Heart right ventricle (tissue), 16 donors: ENCODE measurements around the gene PAX5. TPM values are rescaled to one million over a fixed set of nuclear protein-coding genes. Genes with fewer than 3 reads are reported as not detected.

Experiments
- ATAC-seq, 8 donors: fragments of 200-7000 bp; cut with Tn5 transposase; one replicate each; pipeline ENCODE4 v1.9.1; 2020; ENCODE audit warnings: mild to moderate bottlenecking in 8 of 8, moderate library complexity in 8 of 8, moderate number of reproducible peaks in 1 of 8
- DNase-seq, 2 donors: peaks; one replicate each; pipeline ENCODE4 v3.0.0-alpha.2; 2020
- H3K27ac ChIP-seq, 10 donors: fragments of 200-600 bp; sonication (generic) in 2 of 10; one replicate each; pipeline versions ENCODE4 v1.5.0 to v1.8.0; 2020 to 2022; ENCODE audit warnings: mild to moderate bottlenecking in 3 of 10
- H3K27me3 ChIP-seq, 7 donors: fragments of 200-600 bp; one replicate each; pipeline ENCODE4 v1.8.0; 2021 to 2022; ENCODE audit warnings: mild to moderate bottlenecking in 2 of 7
- H3K36me3 ChIP-seq, 9 donors: fragments of 200-600 bp; sonication (generic) in 1 of 9; one replicate each; pipeline versions ENCODE4 v1.5.0 to v1.8.0; 2020 to 2022; ENCODE audit warnings: mild to moderate bottlenecking in 2 of 9
- H3K4me1 ChIP-seq, 9 donors: fragments of 200-600 bp; sonication (generic) in 1 of 9; one replicate each; pipeline versions ENCODE4 v1.5.0 to v1.8.0; 2020 to 2022; ENCODE audit warnings: mild to moderate bottlenecking in 4 of 9
- H3K4me3 ChIP-seq, 10 donors: fragments of 200-600 bp; sonication (generic) in 2 of 10; one replicate each; pipeline versions ENCODE4 v1.5.0 to v1.8.0; 2020 to 2022; ENCODE audit warnings: mild to moderate bottlenecking in 7 of 10, moderate library complexity in 2 of 10
- H3K9me3 ChIP-seq, 11 donors: fragments of 200-600 bp in 10 of 11; sonication (generic) in 2 of 11; one replicate each; pipeline versions ENCODE4 v1.5.0 to v1.8.0; 2013 to 2022; ENCODE audit warnings: mild to moderate bottlenecking in 2 of 11, control low read depth in 1 of 11, moderate library complexity in 1 of 11
- WGBS, 2 donors: extraction: QIAGEN DNeasy Blood & Tissue Kit; methylation state at CpG; one replicate each; pipeline ENCODE4 v1.1.7; 2013; ENCODE audit warnings: inconsistent platforms in 1 of 2; 5-methylcytosine and 5-hydroxymethylcytosine counted together
- intact Hi-C, 10 donors: fragments of 100-400 bp; cut with DNase I; formaldehyde crosslinking; loops; one replicate each; pipeline versions ENCODE4 v1.11.1 to v1.14.2; 2022
- polyA plus RNA-seq, 2 donors: library from polyadenylated mRNA; stranded (reverse); fragments of 200-250 nt; gene quantifications; one replicate each; pipeline ENCODE4 v1.2.3, GENCODE V29; 2013
- total RNA-seq, 10 donors: library from RNA; stranded (reverse); fragmentation: NEBNext Ultra II Directional in 3 of 10; extraction: Animal tissue kit (Norgen Biotek cat#: 25700) in 3 of 10; gene quantifications; one replicate each; pipeline versions ENCODE4 v1.2.1 to v1.2.4, GENCODE V29; 2021 to 2023
- TF ChIP-seq, protein P1 (sequence below), 9 donors: fragments of 200-600 bp; sonication (generic) in 2 of 9; IDR thresholded peaks; one replicate each; pipeline versions ENCODE4 v1.5.0 to v1.8.0; 2021 to 2022; ENCODE audit warnings: antibody characterized with exemption in 9 of 9, mild to moderate bottlenecking in 5 of 9, moderate library complexity in 1 of 9
- donor health status: Arrhythmogenic right ventricular cardiomyopathy.
- donor health status: ischemic (EF 13 %, LVEDD 7.1; RV severe dilation, severe dysfunction).
- donor health status: healthy with polysubstance abuse.
- donor health status: DM: no; HTN: yes; CAD: no.
- donor health status: DM: no; HTN: no; CAD: no.
- donor health status: ischemic (EF 25% LVEDD 6.9; RV normal size, moderate dysfunction).
- donor health status: ischemic (EF 25% LVEDD 5.7; RV mildly dilated, moderate dysfunction).
- donor health status: healthy.
- donor health status: DM: yes; HTN: yes; CAD: no.
- donor health status: Ischemic cardiomyopathy.
- donor health status: ischemic (EF 35%, LVEDD 5.7; RV mildly dilated, moderate dysfunction).
- donor health status: nonischemic (EF 11% LVEDD 7.7; RV severe dilation, severe dysfunction).
- donor health status: DM: yes; HTN: yes; CAD: no.
- donor health status: PGD.
- donor health status: ischemic (EF 29% LVEDD 5.4; RV normal size, mild dysfunction).
- donor health status: nonischemic (EF 23%, LVEDD 6.1; RV moderate dilation, normal function).

The PAX5 gene
- total and polyA plus RNA-seq, 12 donors = under 0.01 to 0.09 TPM; not detected in 10

DNA sequence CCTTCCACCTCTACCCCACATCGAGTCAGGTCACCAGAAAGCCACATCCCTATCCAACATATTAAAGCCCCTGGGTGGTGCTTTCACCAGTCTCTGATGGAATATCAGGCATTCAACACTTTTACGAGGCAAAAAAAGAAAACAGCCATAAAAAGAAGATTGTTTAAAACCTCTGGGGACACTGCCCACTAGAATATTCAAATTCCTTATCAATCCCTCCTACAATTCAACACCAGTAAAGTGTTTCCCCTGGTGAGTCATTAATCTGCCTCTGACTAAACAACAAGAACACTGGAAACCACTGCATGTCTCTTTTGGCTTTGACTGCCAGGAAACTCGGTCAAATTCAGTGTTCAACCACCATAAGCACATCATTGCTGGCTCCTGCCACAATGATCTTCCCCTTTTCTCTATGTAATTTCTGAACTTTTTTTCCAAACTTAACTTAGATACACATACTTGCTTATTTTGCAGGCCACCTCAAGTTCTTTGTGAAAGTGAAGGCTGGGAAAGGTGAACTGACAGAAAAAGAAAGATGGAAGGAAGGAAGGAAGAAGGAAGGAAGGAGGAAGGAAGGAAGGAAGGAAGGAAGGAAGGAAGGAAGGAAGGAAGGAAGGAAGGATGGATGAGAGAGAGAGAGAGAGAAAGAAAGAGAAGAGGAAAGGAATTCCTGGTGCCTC is 105.3 kb downstream of the PAX5 start:
- H3K27me3 ChIP-seq = peaks cover 0 to 38% (median 14%) of the 10 kb centered on the region in 7 donors
- 29 to 32% methylated on average over 3 of the region's 3 CpGs for WGBS, 2 donors
- DNase-seq (no peak), ATAC-seq (no peak)
- no peaks in the 10 kb centered on the region for H3K36me3 ChIP-seq
- H3K27ac ChIP-seq = no peak overlapping the region
- H3K4me3 ChIP-seq = no peak overlapping the region
- H3K9me3 ChIP-seq = peaks cover 0 to 13% (median 0%) of the 10 kb centered on the region in 11 donors
- TF ChIP-seq, protein P1, sequence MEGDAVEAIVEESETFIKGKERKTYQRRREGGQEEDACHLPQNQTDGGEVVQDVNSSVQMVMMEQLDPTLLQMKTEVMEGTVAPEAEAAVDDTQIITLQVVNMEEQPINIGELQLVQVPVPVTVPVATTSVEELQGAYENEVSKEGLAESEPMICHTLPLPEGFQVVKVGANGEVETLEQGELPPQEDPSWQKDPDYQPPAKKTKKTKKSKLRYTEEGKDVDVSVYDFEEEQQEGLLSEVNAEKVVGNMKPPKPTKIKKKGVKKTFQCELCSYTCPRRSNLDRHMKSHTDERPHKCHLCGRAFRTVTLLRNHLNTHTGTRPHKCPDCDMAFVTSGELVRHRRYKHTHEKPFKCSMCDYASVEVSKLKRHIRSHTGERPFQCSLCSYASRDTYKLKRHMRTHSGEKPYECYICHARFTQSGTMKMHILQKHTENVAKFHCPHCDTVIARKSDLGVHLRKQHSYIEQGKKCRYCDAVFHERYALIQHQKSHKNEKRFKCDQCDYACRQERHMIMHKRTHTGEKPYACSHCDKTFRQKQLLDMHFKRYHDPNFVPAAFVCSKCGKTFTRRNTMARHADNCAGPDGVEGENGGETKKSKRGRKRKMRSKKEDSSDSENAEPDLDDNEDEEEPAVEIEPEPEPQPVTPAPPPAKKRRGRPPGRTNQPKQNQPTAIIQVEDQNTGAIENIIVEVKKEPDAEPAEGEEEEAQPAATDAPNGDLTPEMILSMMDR (IDR thresholded peaks at IDR 0.05) = no peak
- intact Hi-C loops = no loop called here
- no peaks in the 10 kb centered on the region for H3K4me1 ChIP-seq

DNA sequence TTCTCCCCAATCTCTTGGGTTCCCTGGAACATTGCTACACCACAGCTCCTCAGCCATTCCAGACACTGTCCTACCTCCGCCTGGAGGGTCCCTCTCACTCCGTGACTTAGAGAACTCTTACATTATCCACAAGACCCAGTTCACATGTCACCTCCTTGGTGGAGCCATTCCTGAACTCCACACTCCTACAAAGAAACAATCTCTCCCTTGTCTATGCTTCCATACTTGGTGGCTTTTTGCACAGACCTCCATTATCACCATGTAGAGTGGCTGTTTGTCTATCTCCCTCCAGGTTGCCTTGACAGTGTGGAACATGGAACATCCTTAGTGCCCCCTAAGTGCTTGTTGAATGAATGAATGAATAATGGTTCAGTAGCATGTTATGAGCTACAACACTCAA is 105.9 kb downstream of the PAX5 start:
- TF ChIP-seq, protein P1 (IDR thresholded peaks at IDR 0.05) = no peak
- 94 to 98% methylated on average over 2 of the region's 2 CpGs for WGBS, 2 donors
- no peak overlapping the region for H3K27ac ChIP-seq
- peaks cover 0 to 38% (median 14%) of the 10 kb centered on the region in 7 donors for H3K27me3 ChIP-seq
- no peaks in the 10 kb centered on the region for H3K4me1 ChIP-seq
- DNase-seq (no peak), ATAC-seq (no peak)
- peaks cover 0 to 13% (median 0%) of the 10 kb centered on the region in 11 donors for H3K9me3 ChIP-seq
- H3K36me3 ChIP-seq = no peaks in the 10 kb centered on the region
- H3K4me3 ChIP-seq = no peak overlapping the region
- intact Hi-C loops = no loop called here

DNA sequence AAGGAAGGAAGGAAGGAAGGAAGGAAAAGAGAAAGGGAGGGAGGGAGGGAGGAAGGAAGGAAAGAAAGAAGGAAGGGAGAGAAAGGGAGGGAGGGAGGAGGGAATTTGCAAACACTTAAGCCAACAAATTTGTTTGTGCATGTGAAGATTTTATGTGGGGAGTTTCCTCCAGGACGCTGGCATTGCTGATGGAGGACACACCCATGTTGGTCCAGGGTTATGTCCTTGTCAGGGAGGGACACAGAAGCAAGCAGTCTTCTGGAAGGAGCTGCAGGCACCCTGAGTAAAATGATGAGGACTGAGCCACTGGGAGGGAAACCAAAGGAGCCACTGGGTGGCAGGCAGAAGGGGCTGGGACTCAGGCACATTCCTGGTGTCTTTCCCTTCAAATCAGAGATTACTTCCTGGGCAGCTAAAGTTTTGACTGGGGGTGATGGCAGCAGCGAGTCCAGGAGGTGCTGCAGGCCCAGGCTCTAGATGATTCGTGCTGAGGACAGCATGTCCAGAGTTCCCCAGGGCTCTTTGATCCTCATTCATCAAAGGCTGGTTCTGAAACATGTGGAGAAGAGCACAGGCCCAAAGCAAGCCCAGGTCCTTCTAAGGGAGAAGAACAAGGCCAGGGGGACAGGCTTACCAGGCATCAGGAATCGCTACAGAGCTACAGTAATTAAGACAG is 109.2 kb downstream of the PAX5 start:
- TF ChIP-seq, protein P1 (IDR thresholded peaks at IDR 0.05) = no peak
- no peaks in the 10 kb centered on the region for H3K36me3 ChIP-seq
- intact Hi-C loops = no loop called here
- no peak for ATAC-seq
- H3K27me3 ChIP-seq = peaks cover 0 to 26% (median 18%) of the 10 kb centered on the region in 7 donors
- WGBS, 2 donors = 41 to 46% methylated on average over 4 of the region's 4 CpGs
- no peaks in the 10 kb centered on the region for H3K4me1 ChIP-seq
- no peak overlapping the region for H3K27ac ChIP-seq
- H3K9me3 ChIP-seq = no peaks in the 10 kb centered on the region
- no peak overlapping the region for H3K4me3 ChIP-seq
- no peak for DNase-seq

DNA sequence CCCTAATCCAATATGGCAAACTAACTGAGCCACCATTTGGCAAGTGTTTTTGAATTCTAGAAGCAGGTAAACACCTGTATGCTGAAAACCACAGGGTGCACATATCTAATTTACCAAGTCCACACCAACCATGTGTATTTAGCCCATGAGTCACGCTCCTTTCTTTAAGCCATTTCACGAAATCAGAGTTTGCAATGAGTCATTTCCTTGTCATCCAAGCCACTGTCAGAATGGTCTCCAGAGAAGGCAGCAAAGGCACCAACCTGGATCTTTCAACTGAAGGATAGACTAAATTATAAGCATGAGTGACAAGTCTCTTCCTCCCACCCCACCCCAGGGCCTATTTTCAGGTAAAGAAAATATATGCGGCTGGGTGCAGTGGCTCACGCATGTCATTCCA is 110.0 kb downstream of the PAX5 start:
- H3K9me3 ChIP-seq = peaks cover 0 to 3% (median 0%) of the 10 kb centered on the region in 11 donors
- TF ChIP-seq, protein P1 (IDR thresholded peaks at IDR 0.05) = no peak
- ATAC-seq (no peak), DNase-seq (no peak)
- no peak overlapping the region for H3K4me3 ChIP-seq
- no peaks in the 10 kb centered on the region for H3K4me1 ChIP-seq
- H3K36me3 ChIP-seq = no peaks in the 10 kb centered on the region
- intact Hi-C loops = no loop called here
- no peak overlapping the region for H3K27ac ChIP-seq
- peaks cover 0 to 25% (median 18%) of the 10 kb centered on the region in 7 donors for H3K27me3 ChIP-seq
- 61 to 76% methylated on average over 4 of the region's 4 CpGs for WGBS, 2 donors
